Measurements from ENCODE around the gene SVEP1.

Gene SVEP1

DNA sequence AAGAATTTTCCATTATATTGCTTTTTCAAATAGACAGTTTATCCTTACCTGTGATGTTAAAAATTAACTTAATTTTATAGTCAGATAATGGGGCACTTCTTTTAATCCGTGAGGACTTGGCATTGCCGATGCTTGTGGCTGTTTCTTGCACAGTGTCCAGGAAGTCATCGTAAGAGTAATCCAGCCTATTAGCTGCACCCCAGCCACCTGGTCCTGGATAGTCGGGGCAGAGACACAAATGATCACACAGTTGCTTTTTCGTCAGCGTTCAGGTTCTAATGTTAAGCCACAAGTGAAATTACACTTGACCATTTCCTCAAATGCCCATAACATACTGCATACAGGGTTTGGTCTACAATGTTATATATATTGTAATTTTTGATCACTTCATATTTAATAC is 107.4 kb downstream of the SVEP1 start:
- TF ChIP-seq, protein P1, sequence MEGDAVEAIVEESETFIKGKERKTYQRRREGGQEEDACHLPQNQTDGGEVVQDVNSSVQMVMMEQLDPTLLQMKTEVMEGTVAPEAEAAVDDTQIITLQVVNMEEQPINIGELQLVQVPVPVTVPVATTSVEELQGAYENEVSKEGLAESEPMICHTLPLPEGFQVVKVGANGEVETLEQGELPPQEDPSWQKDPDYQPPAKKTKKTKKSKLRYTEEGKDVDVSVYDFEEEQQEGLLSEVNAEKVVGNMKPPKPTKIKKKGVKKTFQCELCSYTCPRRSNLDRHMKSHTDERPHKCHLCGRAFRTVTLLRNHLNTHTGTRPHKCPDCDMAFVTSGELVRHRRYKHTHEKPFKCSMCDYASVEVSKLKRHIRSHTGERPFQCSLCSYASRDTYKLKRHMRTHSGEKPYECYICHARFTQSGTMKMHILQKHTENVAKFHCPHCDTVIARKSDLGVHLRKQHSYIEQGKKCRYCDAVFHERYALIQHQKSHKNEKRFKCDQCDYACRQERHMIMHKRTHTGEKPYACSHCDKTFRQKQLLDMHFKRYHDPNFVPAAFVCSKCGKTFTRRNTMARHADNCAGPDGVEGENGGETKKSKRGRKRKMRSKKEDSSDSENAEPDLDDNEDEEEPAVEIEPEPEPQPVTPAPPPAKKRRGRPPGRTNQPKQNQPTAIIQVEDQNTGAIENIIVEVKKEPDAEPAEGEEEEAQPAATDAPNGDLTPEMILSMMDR (IDR thresholded peaks at IDR 0.05; ENCODE audit: insufficient read depth, low read length, poor library complexity, severe bottlenecking) = no peak
- H3K27me3 ChIP-seq (replicated peaks; ENCODE audit: control insufficient read depth, insufficient read depth, low read length) = no peaks in the 10 kb centered on the region
- H3K4me3 ChIP-seq (replicated peaks; ENCODE audit: low read depth, low read length) = no peak overlapping the region
- H3K36me3 ChIP-seq (ENCODE audit: control insufficient read depth, insufficient read depth, low read length) = no peaks in the 10 kb centered on the region
- no peak for DNase-seq (ENCODE audit: extremely low read depth, insufficient read length)

DNA sequence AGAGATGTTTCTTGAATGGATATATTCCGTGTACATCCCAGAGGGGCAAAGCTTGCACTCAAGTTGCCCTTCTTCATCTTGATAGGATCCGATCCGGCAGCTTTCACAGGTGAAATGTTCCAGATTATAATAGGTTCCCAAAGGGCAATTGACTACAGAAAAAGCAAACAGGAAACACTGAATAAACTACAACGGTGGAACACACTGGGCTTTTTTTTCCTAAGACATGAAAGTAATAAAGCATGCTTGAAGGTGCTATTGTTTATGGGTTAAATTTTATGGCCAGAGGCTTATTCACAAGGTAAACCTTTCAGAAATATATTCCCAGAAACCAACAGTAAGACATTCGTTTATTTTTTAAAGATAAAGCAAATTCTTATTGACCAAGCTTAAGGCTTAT is 110.6 kb downstream of the SVEP1 start:
- no peak for DNase-seq (ENCODE audit: extremely low read depth, insufficient read length)
- TF ChIP-seq, protein P1 (IDR thresholded peaks at IDR 0.05; ENCODE audit: insufficient read depth, low read length, poor library complexity, severe bottlenecking) = no peak
- Histone ChIP-seq H3K36me3 (ENCODE audit: control insufficient read depth, insufficient read depth, low read length) (no peaks in the 10 kb centered on the region), H3K27me3 (replicated peaks; ENCODE audit: control insufficient read depth, insufficient read depth, low read length) (no peaks in the 10 kb centered on the region), H3K4me3 (replicated peaks; ENCODE audit: low read depth, low read length) (no peak overlapping the region)

DNA sequence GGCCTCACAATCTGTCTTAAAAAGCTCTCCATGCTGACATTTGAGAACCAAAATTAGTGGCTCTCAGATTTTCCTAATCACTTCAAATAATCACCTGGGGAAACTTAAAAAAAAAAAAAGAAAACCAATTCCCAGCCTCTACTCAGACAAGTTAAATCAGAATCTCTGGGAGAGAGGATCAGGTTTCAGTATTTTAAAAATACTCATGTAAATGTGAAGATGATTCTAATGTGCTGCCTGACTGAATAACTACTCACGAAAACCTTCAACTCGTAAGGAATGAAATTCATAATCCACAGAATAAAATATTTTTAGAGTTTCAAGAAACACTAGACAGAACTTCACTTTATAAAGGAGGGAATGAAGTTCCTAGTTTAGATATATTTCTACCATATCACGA is 114.4 kb downstream of the SVEP1 start:
- no peak overlapping the region for H3K4me3 ChIP-seq (replicated peaks; ENCODE audit: low read depth, low read length)
- TF ChIP-seq, protein P1 (IDR thresholded peaks at IDR 0.05; ENCODE audit: insufficient read depth, low read length, poor library complexity, severe bottlenecking) = no peak
- no peak for DNase-seq (ENCODE audit: extremely low read depth, insufficient read length)
- H3K27me3 ChIP-seq (replicated peaks; ENCODE audit: control insufficient read depth, insufficient read depth, low read length) = no peaks in the 10 kb centered on the region
- H3K36me3 ChIP-seq (ENCODE audit: control insufficient read depth, insufficient read depth, low read length) = no peaks in the 10 kb centered on the region

DNA sequence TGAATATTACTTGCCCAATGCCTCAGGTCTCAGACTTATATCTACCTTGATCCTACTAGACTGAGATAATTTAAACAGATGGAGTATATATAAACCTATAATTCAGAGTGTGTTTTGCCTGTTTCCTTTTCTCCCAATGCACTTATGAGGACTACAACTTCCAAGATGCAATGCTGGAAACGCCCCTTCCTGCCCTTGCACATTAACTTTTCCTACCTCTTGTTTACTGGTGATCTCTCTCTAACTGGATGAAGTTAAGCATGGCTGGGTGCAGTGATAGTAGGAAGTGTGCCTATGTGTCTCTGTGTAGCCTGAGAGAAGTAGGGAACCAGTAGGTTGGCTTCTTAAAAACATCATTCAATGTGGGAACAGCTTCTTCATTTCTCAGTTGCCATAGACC is 115.2 kb downstream of the SVEP1 start:
- Histone ChIP-seq H3K27me3 (replicated peaks; ENCODE audit: control insufficient read depth, insufficient read depth, low read length) (no peaks in the 10 kb centered on the region), H3K36me3 (ENCODE audit: control insufficient read depth, insufficient read depth, low read length) (no peaks in the 10 kb centered on the region), H3K4me3 (replicated peaks; ENCODE audit: low read depth, low read length) (no peak overlapping the region)
- TF ChIP-seq, protein P1 (IDR thresholded peaks at IDR 0.05; ENCODE audit: insufficient read depth, low read length, poor library complexity, severe bottlenecking) = no peak
- DNase-seq (ENCODE audit: extremely low read depth, insufficient read length) = no peak

DNA sequence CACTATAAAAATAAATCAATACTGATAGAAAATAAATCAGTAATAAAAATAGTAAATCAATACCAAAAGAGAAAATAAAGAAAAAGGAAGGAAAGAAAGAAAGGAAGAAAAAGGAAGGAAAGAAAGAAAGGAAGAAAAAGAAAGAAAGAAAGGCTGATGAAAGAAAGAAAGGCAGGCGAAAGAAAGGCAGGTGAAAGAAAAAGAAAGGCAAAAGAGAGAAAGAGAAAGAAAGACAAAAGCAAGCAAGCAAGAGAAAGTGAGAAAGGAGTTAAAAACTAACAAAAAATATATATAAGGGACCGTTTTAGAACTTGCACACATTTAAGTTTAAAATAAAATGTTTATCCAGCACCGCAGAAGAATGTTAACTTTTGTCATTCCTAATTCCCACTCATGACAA is 116.0 kb downstream of the SVEP1 start:
- no peak overlapping the region for H3K4me3 ChIP-seq (replicated peaks; ENCODE audit: low read depth, low read length)
- no peaks in the 10 kb centered on the region for H3K36me3 ChIP-seq (ENCODE audit: control insufficient read depth, insufficient read depth, low read length)
- H3K27me3 ChIP-seq (replicated peaks; ENCODE audit: control insufficient read depth, insufficient read depth, low read length) = no peaks in the 10 kb centered on the region
- TF ChIP-seq, protein P1 (IDR thresholded peaks at IDR 0.05; ENCODE audit: insufficient read depth, low read length, poor library complexity, severe bottlenecking) = no peak
- DNase-seq (ENCODE audit: extremely low read depth, insufficient read length) = no peak

DNA sequence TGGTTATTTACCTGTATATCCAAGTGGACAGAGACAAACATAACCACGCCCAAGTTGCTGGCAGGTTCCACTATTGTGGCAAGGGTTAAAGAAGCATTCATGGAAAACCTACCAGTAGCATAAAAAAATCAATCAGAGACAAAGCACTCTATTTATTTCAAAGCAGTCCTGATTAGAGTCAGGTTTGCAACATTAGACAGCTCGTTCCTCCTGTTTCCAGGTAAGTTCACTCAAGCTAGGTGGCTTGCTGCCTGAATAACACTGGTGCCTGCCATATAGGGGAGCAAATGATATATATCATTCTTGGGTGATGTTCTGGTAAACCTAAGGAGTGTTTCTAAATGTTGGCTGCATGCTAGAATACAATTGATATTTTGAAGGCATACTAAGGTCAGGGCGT is 122.3 kb downstream of the SVEP1 start:
- DNase-seq (ENCODE audit: extremely low read depth, insufficient read length) = no peak
- Histone ChIP-seq H3K36me3 (ENCODE audit: control insufficient read depth, insufficient read depth, low read length) (no peaks in the 10 kb centered on the region), H3K27me3 (replicated peaks; ENCODE audit: control insufficient read depth, insufficient read depth, low read length) (no peaks in the 10 kb centered on the region), H3K4me3 (replicated peaks; ENCODE audit: low read depth, low read length) (no peak overlapping the region)
- TF ChIP-seq, protein P1 (IDR thresholded peaks at IDR 0.05; ENCODE audit: insufficient read depth, low read length, poor library complexity, severe bottlenecking) = no peak

All from GM06990 (cell line).